GM18507 (cell line): Measurements from ENCODE around the gene DCTD.

ENCODE experiments used
- DNase-seq: peaks from one replicate; pipeline ENCODE4 v3.0.0; 2011; ENCODE audit warnings: low read depth; ENCODE audit not compliant: insufficient read length; ENCODE audit errors: extremely low spot score
- FAIRE-seq: peaks from 2 replicates; lab custom pipeline; 2011; peaks lifted over from hg19 to GRCh38; lab: Jason Lieb, UNC

Gene DCTD

GRCh38 chr4:182917182-182918043, at the start of gene DCTD:
DCTD (minus strand) TSS chr4:182917386; CDS start chr4:182915568, 1,818 bp downstream.
- DNase-seq (peak; percentile 44), FAIRE-seq (peak; percentile 96)

DNA sequence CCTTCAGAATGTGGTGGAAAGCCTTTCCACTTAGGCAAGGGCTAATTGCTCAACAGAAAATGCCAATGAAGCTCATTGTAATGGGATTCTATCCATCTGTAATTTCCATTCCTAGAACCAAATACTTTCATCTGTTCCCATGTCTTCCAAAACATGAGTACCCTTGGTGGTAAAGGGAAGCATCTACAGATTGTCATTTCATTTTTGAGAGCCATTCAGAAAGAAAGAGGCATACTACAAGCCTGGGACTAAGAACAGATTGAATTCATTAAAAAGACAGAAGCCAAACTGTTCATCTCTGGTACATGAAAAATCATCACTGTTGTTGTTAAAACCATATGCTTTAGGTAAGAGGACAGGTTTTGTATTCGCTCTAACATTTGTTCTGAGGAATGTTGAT, 43.6 kb upstream of the DCTD start:
- FAIRE-seq = no peak
- DNase-seq = no peak

DNA sequence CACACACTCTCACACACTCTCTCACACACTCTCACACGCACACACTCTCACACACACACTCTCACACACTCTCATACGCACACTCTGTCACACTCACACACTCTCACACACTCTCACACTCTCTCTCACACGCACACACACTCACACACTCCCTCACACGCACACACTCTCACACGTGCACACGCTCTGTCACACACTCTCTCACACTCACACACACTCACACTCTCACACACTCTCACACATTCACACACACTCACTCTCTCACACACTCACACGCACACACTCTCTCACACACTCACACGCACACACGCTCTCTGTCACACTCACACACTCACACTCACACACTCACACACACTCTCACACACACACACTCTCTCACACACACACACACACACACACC, 43.0 kb upstream of the DCTD start:
- FAIRE-seq = no peak
- DNase-seq = no peak

GRCh38 chr4:182955411-182955810, 38.2 kb upstream of the DCTD start:
- FAIRE-seq = no peak
- DNase-seq = no peak

- no peak for DNase-seq
These were observed 27.5 kb upstream of the DCTD start for GRCh38 chr4:182944484-182945213.

DNA sequence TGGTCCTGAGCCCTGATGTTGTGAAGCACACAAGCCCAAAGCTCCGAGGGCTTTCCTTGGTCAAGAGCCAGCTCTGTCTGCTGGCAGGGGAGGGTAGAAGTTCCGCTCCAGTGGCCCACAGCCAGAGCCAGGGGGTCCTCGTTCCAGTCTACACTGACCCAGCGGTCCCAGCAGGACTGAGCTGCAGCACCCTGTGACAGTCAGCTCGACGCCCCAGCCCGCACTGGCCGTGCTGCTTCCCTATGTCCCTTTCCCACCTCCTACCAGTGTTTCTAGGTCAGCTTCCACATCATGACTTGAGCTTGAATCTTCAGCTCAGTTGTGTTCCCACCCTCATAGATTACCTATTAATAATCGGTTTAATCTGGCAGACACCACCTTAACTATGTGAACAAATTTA, 22.5 kb upstream of the DCTD start:
- no peak for FAIRE-seq
- DNase-seq = no peak

More at GRCh38 chr4:182944484-182945213, 27.5 kb upstream of the DCTD start:
- FAIRE-seq = no peak

GRCh38 chr4:182938205-182938645, 21.0 kb upstream of the DCTD start:
- DNase-seq (peak; percentile 60), FAIRE-seq (peak; percentile 84)

DNA sequence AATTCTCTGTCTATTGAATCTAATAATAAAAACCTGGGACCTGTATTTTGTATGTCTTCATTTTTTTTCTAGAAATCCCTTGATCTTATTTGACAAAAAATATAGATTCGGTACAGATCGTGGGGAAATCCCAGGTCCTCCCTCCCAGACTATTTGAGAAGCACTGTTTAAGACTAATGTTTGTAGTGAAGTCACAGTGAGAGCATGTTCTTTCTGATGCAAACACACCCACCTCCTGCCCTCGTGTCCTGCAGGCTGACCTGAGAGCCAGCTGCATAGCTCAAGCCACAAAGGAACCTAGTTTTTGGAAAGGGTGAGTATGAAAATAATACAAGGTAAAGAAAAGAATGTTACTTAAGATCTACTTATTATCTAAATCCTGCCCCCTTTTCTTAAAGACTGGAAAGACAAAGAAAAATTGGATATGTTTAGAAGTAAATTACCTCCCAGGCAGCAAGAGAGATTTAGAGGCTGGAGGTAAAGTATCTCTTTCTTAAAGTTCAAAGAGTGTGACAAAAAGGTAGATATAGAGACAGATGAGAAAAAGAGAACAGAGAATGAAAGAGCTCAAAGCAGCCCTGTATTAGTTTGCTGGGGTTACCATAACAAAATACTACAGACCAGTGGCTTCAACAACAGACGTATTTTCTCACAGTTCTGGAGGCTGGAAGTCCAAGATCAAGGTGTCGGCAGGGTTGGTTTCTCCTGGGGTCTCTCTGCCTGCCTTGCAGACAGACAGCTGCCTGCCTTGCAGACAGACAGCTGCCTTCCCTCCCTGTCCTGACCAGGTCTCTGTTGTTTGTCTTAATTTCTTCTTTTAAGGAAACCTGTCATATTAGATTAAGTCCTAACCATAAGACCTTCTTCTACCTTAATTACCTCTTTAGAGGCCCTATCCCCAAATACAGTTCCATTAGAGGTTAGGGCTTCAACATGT, 20.4 kb upstream of the DCTD start:
- no peak for DNase-seq
- FAIRE-seq = no peak

- FAIRE-seq (no peak), DNase-seq (no peak)
These were observed 15.5 kb upstream of the DCTD start for GRCh38 chr4:182932651-182933050.

- FAIRE-seq (no peak), DNase-seq (no peak)
These were observed 14.6 kb upstream of the DCTD start for GRCh38 chr4:182931691-182932345.

DNA sequence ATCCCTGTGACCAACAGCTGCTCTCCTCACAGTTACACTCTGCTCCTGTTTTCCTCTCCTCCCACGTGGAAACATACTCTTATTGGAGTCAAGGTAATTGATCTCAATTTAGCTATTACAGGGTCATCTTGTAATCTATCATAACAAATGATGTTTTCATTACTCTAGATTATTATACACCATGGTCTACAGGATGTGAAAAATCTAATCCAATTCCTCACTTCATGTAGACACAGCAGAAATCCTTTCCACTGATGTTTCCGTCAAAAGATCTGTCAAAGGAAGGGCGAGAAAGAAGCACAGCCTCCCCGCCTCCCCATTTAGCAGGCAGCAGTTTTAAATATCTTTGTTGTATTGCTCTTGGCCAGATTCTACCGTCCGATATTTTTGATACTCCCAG, 13.7 kb upstream of the DCTD start:
- FAIRE-seq (no peak), DNase-seq (no peak)

DNA sequence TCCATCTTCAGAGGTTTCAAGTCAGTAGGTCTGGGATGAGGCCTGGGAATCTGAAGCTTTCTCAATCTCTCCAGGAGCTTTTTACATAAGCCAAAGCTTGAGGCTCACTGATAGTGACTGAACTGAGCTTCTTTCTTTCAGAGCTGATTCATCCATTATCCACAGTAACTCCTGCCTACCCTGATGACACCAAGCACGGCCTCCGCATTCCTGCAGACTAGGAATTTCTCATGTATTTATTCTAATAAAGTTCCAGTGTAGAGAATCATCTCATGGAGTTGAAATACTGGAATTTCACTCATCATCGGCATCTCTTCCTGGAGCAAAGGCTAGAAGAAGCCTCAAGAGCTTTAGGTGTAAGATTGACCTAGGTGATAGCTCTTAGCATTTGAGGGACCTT, 12.1 kb upstream of the DCTD start:
- no peak for FAIRE-seq

GRCh38 chr4:182928061-182928460, 10.9 kb upstream of the DCTD start:
- no peak for FAIRE-seq
- no peak for DNase-seq

More for the DNA sequence above, 12.1 kb upstream of the DCTD start:
- DNase-seq = no peak

- no peak for FAIRE-seq
- DNase-seq = no peak
These were observed 10.3 kb upstream of the DCTD start for GRCh38 chr4:182927505-182927904.

DNA sequence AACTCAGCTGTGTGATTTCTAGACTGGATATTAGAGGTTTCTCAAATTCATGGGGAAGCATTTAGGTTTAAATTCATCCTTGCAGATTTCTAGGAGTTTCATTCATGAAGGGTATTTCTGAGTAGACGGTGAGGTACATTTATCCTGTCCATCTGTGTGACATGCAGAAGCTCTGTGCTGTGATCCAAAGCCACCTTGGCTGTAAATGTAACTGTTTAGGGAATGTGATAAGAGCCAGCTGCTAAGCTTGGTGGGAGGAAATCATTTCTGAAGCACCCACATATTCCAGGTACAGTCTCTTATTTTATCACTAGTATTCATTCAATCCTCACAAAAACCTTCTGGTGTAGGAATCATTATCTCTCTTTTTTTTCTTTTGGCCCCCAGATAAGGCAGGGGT, 8.7 kb upstream of the DCTD start:
- no peak for DNase-seq
- no peak for FAIRE-seq

DNA sequence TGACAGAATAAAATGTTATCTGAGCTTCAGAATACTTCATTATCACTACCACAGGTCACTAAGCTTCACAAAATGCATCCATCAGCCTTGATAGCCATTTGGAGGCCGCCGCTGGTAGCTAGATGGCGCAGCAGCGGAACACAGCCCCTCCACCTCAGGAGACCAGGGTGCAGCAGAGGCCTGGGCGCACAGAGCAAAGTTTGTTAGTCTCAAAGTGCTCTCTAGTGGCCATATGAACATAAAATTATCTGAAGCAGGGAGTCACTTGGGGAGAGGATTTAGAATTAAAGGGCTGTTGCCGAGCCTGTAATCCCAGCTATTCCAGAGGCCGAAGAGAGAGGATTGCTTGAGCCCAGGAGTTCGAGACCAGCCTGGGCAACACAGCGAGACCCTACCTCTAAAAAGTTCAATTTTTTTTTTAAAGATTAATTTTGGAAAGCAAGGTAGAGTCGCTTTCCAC, 8.1 kb upstream of the DCTD start:
- FAIRE-seq (peak; percentile 85), DNase-seq (peak; percentile 38)

GRCh38 chr4:182924497-182924896, 7.3 kb upstream of the DCTD start:
- FAIRE-seq = no peak
- DNase-seq = no peak

- FAIRE-seq (no peak), DNase-seq (no peak)
These were observed 6.7 kb upstream of the DCTD start for GRCh38 chr4:182923796-182924340.

DNA sequence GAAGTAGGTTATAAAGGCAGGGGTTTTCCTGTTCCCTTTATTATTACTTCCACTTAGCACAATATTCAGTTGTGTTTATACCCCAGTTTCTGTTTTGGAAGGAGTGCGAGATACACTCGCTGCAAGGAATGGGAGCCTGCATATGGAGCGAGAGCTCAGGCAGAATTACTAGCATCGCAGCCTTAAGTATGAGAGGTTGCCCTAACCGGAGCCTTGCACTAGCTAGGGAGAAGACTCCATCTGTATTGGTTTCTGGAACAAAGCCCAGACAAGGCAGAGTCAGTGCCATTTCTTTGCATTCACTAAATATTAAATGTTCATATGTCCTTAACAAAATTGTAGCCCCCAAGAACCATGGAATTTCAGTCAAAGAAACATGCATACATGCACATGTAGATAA, 6.2 kb upstream of the DCTD start:
- DNase-seq (no peak), FAIRE-seq (no peak)
